GM18861 (cell line): Measurements from ENCODE around the gene ERC2.

Source experiments
- ATAC-seq: cut with Tn5 transposase; IDR thresholded peaks from one replicate; pipeline ENCODE4 v1.9.1; 2021; ENCODE audit not compliant: unreplicated experiment

The ERC2 gene

GRCh38 chr3:55471084-55471483 lies 997.2 kb downstream of the ERC2 start:
- ATAC-seq = no peak

DNA sequence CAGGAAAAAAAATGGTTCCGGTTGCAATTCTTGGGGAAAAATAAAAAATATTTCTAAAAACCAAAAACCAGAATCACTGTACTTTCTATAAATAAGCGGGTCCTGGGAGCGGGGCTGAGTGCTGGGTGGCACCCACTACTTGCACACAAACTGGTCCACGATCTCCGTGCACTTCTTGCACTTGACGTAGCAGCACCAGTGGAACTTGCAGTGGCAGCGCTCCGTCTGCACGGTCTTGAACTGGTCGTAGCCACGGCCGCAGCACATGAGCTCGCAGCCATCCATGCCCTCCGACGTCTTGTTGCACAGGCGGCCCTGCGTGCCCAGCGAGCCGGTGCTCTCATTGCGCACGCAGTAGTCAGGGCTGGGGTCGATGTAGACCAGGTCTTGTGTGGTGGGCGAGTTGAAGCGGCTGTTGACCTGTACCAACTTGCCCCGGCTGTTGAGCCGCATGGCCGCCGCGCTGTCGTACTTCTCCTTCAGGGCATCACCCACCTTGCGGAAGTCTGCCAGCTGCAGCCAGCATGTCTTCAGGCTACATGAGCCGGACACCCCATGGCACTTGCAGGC lies 998.2 kb downstream of the ERC2 start:
- no peak for ATAC-seq

- ATAC-seq = no peak
Measured at GRCh38 chr3:55468251-55468650, 1000.0 kb downstream of the ERC2 start.

DNA sequence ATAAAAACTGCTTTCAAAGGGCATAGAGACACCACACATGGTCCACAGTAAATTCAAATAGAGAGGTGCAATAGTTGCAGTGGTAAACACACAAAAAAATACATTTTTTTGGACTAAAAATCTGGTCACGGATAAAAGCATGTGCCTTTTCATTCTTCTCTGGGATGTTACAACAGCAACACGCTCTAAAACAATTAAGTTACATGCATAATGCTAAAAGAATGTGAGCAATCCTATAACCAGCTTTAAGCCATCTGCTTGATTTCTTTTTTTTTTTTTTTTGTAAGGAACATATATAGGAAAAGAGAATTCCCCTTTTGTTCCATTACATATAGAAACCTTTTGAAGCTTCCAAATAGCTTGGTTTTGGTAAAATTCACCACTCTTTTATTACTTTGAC lies 1001.2 kb downstream of the ERC2 start:
- no peak for ATAC-seq

DNA sequence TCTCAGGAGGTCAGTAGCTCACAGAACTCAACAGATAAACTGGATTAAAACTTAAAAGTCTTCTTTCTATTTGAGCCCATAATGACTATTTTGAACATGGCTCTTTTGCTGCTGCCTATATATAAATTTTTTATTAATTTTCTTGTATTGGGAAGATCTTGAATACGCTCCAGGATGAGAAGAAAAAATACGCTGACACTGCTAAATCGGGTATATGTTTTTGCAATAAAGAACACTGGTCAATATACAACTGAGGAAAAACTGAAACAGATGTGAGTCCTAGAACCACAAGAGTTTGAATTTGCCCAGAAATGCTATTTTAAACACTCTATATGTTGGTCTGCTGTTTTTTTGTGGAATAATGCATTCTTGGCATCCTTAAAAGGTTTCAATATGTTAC lies 1001.7 kb downstream of the ERC2 start:
- ATAC-seq = no peak

- ATAC-seq = no peak
Measured at GRCh38 chr3:55461896-55462295, 1006.4 kb downstream of the ERC2 start.

DNA sequence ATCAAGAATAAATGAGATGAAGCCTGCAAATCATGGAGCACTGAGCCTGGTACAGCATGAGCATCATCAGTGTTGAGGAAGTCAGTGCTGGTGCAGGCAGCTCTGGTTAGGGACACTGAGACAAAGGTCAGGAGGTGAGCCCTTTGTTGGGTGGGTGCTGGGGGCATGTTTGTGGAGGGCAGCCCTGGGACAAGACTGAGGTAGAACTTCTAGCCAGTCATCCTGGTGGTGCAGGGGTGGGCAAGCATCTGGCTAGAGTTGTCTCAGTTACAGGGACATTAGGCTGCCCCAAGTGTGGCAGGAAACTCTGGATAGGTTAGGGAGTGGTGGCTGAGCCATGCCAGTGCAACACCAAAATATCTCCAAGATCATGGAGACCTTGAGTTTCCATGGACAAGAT lies 1008.4 kb downstream of the ERC2 start:
- ATAC-seq = no peak
